Mammary epithelial cell (primary cell): ENCODE data around the gene DDX59.

Source experiments
- CTCF ChIP-seq, 2 donors: IDR thresholded peaks in 1 of 2; conservative IDR thresholded peaks in 1 of 2; 2 replicates each; pipeline ENCODE4 v1.5.1; 2011 to 2012; ENCODE audit warnings: inconsistent platforms in 2 of 2, low read length in 2 of 2, mild to moderate bottlenecking in 2 of 2, control low read depth in 1 of 2, low read depth in 1 of 2; ENCODE audit not compliant: insufficient read depth in 1 of 2; ENCODE audit errors: extremely low read depth in 1 of 2
- EZH2 ChIP-seq: IDR thresholded peaks from 2 replicates; pipeline ENCODE4 v1.6.1; 2012; ENCODE audit warnings: low read length, inconsistent platforms, borderline replicate concordance

GRCh38 chr1:200671235-200671786 is 1.6 kb upstream of the DDX59 start:
- TF ChIP-seq CTCF (conservative IDR thresholded peaks at IDR 0.05 in 1 of 2, IDR thresholded peaks at IDR 0.05 in 1 of 2; ENCODE audit: extremely low read depth in 1 of 2, insufficient read depth in 1 of 2, low read depth in 1 of 2, low read length in 2 of 2) (no peak), EZH2 (no peak)
